Coronary artery (tissue), 2 donors: Measurements from ENCODE around the gene RGMB.

ENCODE experiments used
- DNase-seq: peaks from one replicate; pipeline ENCODE4 v3.0.0-alpha.2; 2017; ENCODE audit warnings: low spot score
- H3K27ac ChIP-seq, 2 donors: fragments of 200-600 bp; sonication (generic); one replicate each; pipeline ENCODE4 v1.5.1; 2016 to 2019
- H3K4me3 ChIP-seq: fragments of 200-600 bp; sonication (generic); 2 replicates; pipeline ENCODE4 v1.5.1; 2016; ENCODE audit warnings: mild to moderate bottlenecking, moderate library complexity
- TF ChIP-seq, protein P1 (sequence below): fragments of 200-600 bp; sonication (generic); IDR thresholded peaks from one replicate; pipeline ENCODE4 v1.5.1; 2019; ENCODE audit warnings: antibody characterized with exemption

The RGMB gene

GRCh38 chr5:98757978-98758377 lies 15.5 kb upstream of the RGMB start:
- Histone ChIP-seq H3K4me3 (no peak overlapping the region), H3K27ac (no peak overlapping the region)
- TF ChIP-seq, protein P1, sequence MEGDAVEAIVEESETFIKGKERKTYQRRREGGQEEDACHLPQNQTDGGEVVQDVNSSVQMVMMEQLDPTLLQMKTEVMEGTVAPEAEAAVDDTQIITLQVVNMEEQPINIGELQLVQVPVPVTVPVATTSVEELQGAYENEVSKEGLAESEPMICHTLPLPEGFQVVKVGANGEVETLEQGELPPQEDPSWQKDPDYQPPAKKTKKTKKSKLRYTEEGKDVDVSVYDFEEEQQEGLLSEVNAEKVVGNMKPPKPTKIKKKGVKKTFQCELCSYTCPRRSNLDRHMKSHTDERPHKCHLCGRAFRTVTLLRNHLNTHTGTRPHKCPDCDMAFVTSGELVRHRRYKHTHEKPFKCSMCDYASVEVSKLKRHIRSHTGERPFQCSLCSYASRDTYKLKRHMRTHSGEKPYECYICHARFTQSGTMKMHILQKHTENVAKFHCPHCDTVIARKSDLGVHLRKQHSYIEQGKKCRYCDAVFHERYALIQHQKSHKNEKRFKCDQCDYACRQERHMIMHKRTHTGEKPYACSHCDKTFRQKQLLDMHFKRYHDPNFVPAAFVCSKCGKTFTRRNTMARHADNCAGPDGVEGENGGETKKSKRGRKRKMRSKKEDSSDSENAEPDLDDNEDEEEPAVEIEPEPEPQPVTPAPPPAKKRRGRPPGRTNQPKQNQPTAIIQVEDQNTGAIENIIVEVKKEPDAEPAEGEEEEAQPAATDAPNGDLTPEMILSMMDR = no peak
- no peak for DNase-seq

DNA sequence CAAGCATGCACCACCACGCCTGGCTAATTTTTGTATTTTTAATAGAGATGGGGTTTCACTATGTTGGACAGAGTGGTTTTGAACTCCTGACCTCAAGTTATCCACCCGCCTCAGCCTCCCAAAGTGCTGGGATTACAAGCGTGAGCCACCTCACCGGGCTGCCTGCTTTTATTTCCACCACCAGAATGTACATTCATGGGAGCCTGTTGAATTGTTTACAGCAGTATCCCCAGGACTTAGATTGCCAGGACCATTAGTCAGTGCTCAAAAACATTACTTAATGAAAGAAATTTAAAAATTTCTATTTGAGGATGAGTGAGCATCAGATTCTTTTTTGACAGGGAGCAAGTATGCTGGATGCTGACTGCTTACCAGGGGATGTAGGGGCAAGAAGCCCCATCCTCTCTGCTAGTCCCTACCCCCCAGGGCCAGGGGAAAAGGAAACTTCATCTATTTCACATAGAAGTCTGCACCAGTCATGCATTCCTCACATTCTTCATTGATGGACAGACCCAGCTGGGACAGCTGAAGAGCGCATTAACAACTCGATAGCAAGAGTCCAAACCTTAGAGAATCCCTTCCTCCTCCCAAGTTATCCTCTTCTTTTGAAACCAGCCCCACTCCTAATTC lies 10.3 kb upstream of the RGMB start:
- no peak overlapping the region for H3K27ac ChIP-seq
- no peak overlapping the region for H3K4me3 ChIP-seq
- no peak for DNase-seq
- TF ChIP-seq, protein P1 = no peak

DNA sequence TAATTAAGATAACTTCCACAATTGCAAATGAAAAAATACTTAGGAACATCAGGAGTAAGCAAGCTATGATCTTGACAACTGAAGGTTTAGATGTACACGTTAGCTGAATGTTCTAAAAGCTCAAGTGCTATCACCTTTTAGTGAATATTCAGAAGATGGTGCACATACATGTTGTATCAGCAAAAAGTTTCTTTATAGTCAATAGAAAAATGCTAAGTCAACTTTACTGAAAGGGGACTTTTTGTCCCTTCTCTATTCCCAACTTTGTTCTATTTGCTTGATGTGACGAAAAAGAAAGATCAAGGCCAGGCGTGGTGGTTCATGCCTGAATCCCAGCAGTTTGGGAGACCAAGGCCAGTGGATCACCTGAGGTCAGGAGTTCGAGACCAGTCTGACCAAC lies 7.6 kb upstream of the RGMB start:
- TF ChIP-seq, protein P1 = no peak
- Histone ChIP-seq H3K4me3 (no peak overlapping the region), H3K27ac (no peak overlapping the region)
- no peak for DNase-seq

GRCh38 chr5:98767581-98767980 lies 5.9 kb upstream of the RGMB start:
- Histone ChIP-seq H3K4me3 (no peak overlapping the region), H3K27ac (no peak overlapping the region)
- DNase-seq = no peak
- TF ChIP-seq, protein P1 = no peak

- TF ChIP-seq, protein P1 = peak; percentile 87
- H3K27ac ChIP-seq = peak overlapping the region in 1 of 2 donors; percentile 85
- no peak for DNase-seq
- H3K4me3 ChIP-seq = peak overlapping the region; percentile 70
Measured at GRCh38 chr5:98768160-98768959, 5.1 kb upstream of the RGMB start.

DNA sequence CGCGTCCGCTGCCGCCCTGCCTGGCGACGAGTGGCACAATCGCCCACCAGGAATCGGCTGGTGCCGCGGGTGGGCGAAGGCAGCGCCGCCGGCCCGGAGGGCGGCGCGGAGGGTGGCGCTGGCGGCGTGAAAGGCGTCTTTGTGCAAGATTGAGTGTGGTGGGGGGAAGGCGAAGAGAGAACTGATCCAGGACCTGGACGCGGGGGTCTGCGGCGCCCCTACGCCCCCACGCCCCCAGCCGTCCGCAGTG lies 4.6 kb upstream of the RGMB start:
- Histone ChIP-seq H3K4me3 (peak overlapping the region; percentile 70), H3K27ac (peak overlapping the region in 1 of 2 donors; percentile 85)
- no peak for DNase-seq
- TF ChIP-seq, protein P1 = no peak
